ENCODE results near the gene GRK1. TPM values are rescaled to one million over a fixed set of nuclear protein-coding genes. Genes with fewer than 3 reads are reported as not detected.
"Not testable (repeated sequence)": the region's sequence is repeated elsewhere in the genome, so short reads cannot be mapped to it uniquely, and the experiment has no call there.

Gene GRK1
- total RNA-seq, 1 experiment from 2014 or later, result not detected

DNA sequence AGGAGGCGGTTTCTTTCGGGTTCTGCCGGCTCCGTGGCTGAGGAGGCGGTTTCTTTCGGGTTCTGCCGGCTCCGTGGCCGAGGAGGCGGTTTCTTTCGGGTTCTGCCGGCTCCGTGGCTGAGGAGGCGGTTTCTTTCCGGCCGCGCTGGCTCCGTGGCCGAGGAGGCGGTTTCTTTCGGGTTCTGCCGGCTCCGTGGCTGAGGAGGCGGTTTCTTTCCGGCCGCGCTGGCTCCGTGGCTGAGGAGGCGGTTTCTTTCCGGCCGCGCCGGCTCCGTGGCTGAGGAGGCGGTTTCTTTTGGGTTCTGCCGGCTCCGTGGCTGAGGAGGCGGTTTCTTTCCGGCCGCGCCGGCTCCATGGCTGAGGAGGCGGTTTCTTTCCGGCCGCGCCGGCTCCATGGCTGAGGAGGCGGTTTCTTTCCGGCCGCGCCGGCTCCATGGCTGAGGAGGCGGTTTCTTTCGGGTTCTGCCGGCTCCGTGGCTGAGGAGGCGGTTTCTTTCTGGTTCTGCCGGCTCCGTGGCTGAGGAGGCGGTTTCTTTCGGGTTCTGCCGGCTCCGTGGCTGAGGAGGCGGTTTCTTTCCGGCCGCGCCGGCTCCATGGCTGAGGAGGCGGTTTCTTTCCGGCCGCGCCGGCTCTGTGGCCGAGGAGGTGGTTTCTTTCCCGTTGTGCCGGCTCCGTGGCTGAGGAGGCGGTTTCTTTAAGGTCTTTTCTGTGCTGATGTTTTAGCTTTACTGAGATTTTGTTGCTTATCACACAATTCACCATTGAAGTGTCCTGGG is 85.4 kb downstream of the GRK1 start:
- H2AFZ ChIP-seq (ENCODE audit: low read length); H4K20me1 ChIP-seq (ENCODE audit: insufficient read depth, low read depth, low read length); H3K79me2 ChIP-seq (ENCODE audit: low read length); H3K9me2 ChIP-seq (replicated peaks; ENCODE audit: insufficient read depth, low read length); H3K4me1 ChIP-seq (ENCODE audit: low read length); H3K9me3 ChIP-seq (ENCODE audit: low read length); H3K4me2 ChIP-seq (ENCODE audit: low read depth, low read length, poor library complexity, severe bottlenecking); H3K9ac ChIP-seq (ENCODE audit: low read length); H3K4me3 ChIP-seq (ENCODE audit: low read length); H3K27me3 ChIP-seq (ENCODE audit: low read length); H3K27ac ChIP-seq (ENCODE audit: low read length); H3K36me3 ChIP-seq (ENCODE audit: insufficient read depth, low read length); DNase-seq: not testable (repeated sequence)

DNA sequence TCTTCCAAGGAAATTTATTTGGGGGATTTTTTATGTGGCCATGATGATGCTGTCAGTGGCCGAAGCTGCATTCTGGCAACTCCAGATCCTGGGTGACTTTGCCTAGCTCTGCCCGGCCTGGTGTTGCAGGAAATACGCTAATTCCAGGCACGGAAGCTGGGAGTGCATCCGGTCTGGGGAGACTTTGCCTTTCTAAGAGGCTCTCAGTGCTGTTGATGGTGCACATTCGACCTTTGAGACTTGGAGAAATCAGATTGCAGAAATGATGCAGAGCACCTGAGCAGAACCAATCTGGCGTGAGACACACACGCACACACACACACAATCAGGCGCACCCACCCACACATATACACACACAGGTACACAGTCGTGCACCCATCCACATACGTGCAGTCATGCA is 86.2 kb downstream of the GRK1 start:
- H3K4me2 ChIP-seq (ENCODE audit: low read depth, low read length, poor library complexity, severe bottlenecking), result no peak overlapping the region

GRCh38 chr13:113754242-113754641 is 87.2 kb downstream of the GRK1 start:
- Histone ChIP-seq H3K27me3 (ENCODE audit: low read length) (no peaks in the 10 kb centered on the region), H4K20me1 (ENCODE audit: insufficient read depth, low read depth, low read length) (no peaks in the 10 kb centered on the region), H3K27ac (ENCODE audit: low read length) (no peak overlapping the region), H3K4me1 (ENCODE audit: low read length) (peaks cover 12% of the 10 kb centered on the region), H3K36me3 (ENCODE audit: insufficient read depth, low read length) (no peaks in the 10 kb centered on the region), H3K9me3 (ENCODE audit: low read length) (peaks cover 5% of the 10 kb centered on the region; the same call in 1 of the 2 replicates), H3K9ac (ENCODE audit: low read length) (no peak overlapping the region), H2AFZ (ENCODE audit: low read length) (no peak overlapping the region), H3K79me2 (ENCODE audit: low read length) (no peaks in the 10 kb centered on the region), H3K4me2 (ENCODE audit: low read depth, low read length, poor library complexity, severe bottlenecking) (no peak overlapping the region), H3K9me2 (replicated peaks; ENCODE audit: insufficient read depth, low read length) (no peaks in the 10 kb centered on the region), H3K4me3 (ENCODE audit: low read length) (no peak overlapping the region)
- DNase-seq, result no peak

More for the DNA sequence above, 86.2 kb downstream of the GRK1 start:
- H3K36me3 ChIP-seq (ENCODE audit: insufficient read depth, low read length), result no peaks in the 10 kb centered on the region
- no peak overlapping the region for H2AFZ ChIP-seq (ENCODE audit: low read length)
- peaks cover 5% of the 10 kb centered on the region; the same call in 1 of the 2 replicates for H3K9me3 ChIP-seq (ENCODE audit: low read length)
- peaks cover 3% of the 10 kb centered on the region for H3K4me1 ChIP-seq (ENCODE audit: low read length)
- H3K27ac ChIP-seq (ENCODE audit: low read length), result no peak overlapping the region
- H3K4me3 ChIP-seq (ENCODE audit: low read length), result no peak overlapping the region
- H3K9ac ChIP-seq (ENCODE audit: low read length), result no peak overlapping the region
- H4K20me1 ChIP-seq (ENCODE audit: insufficient read depth, low read depth, low read length), result no peaks in the 10 kb centered on the region
- no peaks in the 10 kb centered on the region for H3K79me2 ChIP-seq (ENCODE audit: low read length)
- H3K27me3 ChIP-seq (ENCODE audit: low read length), result no peaks in the 10 kb centered on the region
- H3K9me2 ChIP-seq (replicated peaks; ENCODE audit: insufficient read depth, low read length), result no peaks in the 10 kb centered on the region
- no peak for DNase-seq

DNA sequence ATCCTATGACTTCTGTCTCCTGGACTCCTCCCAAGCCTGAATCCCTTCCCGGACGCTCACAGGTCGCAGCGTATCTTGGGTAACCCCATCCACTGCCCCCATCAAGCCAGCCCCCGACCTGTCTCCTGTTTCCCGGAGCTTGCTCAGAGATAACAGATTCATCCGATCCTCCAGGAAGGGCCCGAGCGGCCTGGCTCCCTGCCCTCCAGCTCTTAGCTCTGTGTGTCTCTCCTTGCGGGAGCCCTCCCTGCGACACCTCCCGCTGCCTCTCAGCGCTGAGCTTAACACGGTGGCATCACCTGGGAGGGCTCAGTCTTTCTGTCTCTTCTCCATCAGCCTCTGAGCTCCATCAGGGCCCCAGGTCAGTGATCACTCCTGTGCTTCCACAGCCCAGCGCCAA is 87.7 kb downstream of the GRK1 start:
- Histone ChIP-seq H3K27ac (ENCODE audit: low read length) (no peak overlapping the region), H2AFZ (ENCODE audit: low read length) (no peak overlapping the region), H3K9me2 (replicated peaks; ENCODE audit: insufficient read depth, low read length) (no peaks in the 10 kb centered on the region), H3K4me1 (ENCODE audit: low read length) (peaks cover 16% of the 10 kb centered on the region), H3K4me3 (ENCODE audit: low read length) (no peak overlapping the region), H3K4me2 (ENCODE audit: low read depth, low read length, poor library complexity, severe bottlenecking) (no peak overlapping the region), H3K27me3 (ENCODE audit: low read length) (no peaks in the 10 kb centered on the region), H3K36me3 (ENCODE audit: insufficient read depth, low read length) (no peaks in the 10 kb centered on the region), H3K79me2 (ENCODE audit: low read length) (no peaks in the 10 kb centered on the region), H3K9ac (ENCODE audit: low read length) (no peak overlapping the region), H4K20me1 (ENCODE audit: insufficient read depth, low read depth, low read length) (no peaks in the 10 kb centered on the region), H3K9me3 (ENCODE audit: low read length) (peaks cover 5% of the 10 kb centered on the region; the same call in 1 of the 2 replicates)
- no peak for DNase-seq

- no peak for DNase-seq
- Histone ChIP-seq H3K27me3 (ENCODE audit: low read length) (no peaks in the 10 kb centered on the region), H3K9ac (ENCODE audit: low read length) (no peak overlapping the region)
These were observed 89.5 kb downstream of the GRK1 start for GRCh38 chr13:113756441-113757097.

GRCh38 chr13:113758651-113759524 is 91.9 kb downstream of the GRK1 start, which contains the start of gene TMEM255B:
Gene TMEM255B (plus strand): TSS chr13:113759226. CDS start chr13:113759270, 44 bp downstream.
- Histone ChIP-seq H3K27me3 (ENCODE audit: low read length) (no peaks in the 10 kb centered on the region), H3K9ac (ENCODE audit: low read length) (peak within 1 kb of the TSS; percentile 92), H3K4me3 (ENCODE audit: low read length) (peak within 1 kb of the TSS; percentile 87), H3K27ac (ENCODE audit: low read length) (peak within 1 kb of the TSS; percentile 83), H3K9me3 (ENCODE audit: low read length) (no peaks in the 10 kb centered on the region), H3K4me2 (ENCODE audit: low read depth, low read length, poor library complexity, severe bottlenecking) (peak within 1 kb of the TSS; percentile 100), H2AFZ (ENCODE audit: low read length) (peak within 1 kb of the TSS; percentile 100), H3K9me2 (replicated peaks; ENCODE audit: insufficient read depth, low read length) (no peaks in the 10 kb centered on the region), H3K79me2 (ENCODE audit: low read length) (no peaks in the 10 kb centered on the region), H3K4me1 (ENCODE audit: low read length) (peaks cover 19% of the 10 kb centered on the region), H4K20me1 (ENCODE audit: insufficient read depth, low read depth, low read length) (0 out of 2 replicates have a peak, but pooled peaks cover 4% of the 10 kb centered on the region), H3K36me3 (ENCODE audit: insufficient read depth, low read length) (no peaks in the 10 kb centered on the region)
- peak; percentile 91 for DNase-seq

More at GRCh38 chr13:113756441-113757097, 89.5 kb downstream of the GRK1 start:
- no peaks in the 10 kb centered on the region for H3K9me2 ChIP-seq (replicated peaks; ENCODE audit: insufficient read depth, low read length)
- 0 out of 2 replicates have a peak, but pooled peaks cover 4% of the 10 kb centered on the region for H4K20me1 ChIP-seq (ENCODE audit: insufficient read depth, low read depth, low read length)
- no peaks in the 10 kb centered on the region for H3K79me2 ChIP-seq (ENCODE audit: low read length)
- no peaks in the 10 kb centered on the region; the same call in 1 of the 2 replicates for H3K9me3 ChIP-seq (ENCODE audit: low read length)
- no peak overlapping the region for H2AFZ ChIP-seq (ENCODE audit: low read length)
- H3K27ac ChIP-seq (ENCODE audit: low read length), result no peak overlapping the region
- no peaks in the 10 kb centered on the region for H3K36me3 ChIP-seq (ENCODE audit: insufficient read depth, low read length)
- no peak overlapping the region for H3K4me2 ChIP-seq (ENCODE audit: low read depth, low read length, poor library complexity, severe bottlenecking)
- H3K4me1 ChIP-seq (ENCODE audit: low read length), result peaks cover 19% of the 10 kb centered on the region
- no peak overlapping the region for H3K4me3 ChIP-seq (ENCODE audit: low read length)

- H3K79me2 ChIP-seq (ENCODE audit: low read length), result no peaks in the 10 kb centered on the region
- DNase-seq, result no peak
- no peaks in the 10 kb centered on the region for H3K27me3 ChIP-seq (ENCODE audit: low read length)
- peak overlapping the region; percentile 100 for H3K4me2 ChIP-seq (ENCODE audit: low read depth, low read length, poor library complexity, severe bottlenecking)
- no peaks in the 10 kb centered on the region for H3K9me2 ChIP-seq (replicated peaks; ENCODE audit: insufficient read depth, low read length)
- H3K36me3 ChIP-seq (ENCODE audit: insufficient read depth, low read length), result no peaks in the 10 kb centered on the region
- 0 out of 2 replicates have a peak, but pooled peaks cover 4% of the 10 kb centered on the region for H4K20me1 ChIP-seq (ENCODE audit: insufficient read depth, low read depth, low read length)
- H2AFZ ChIP-seq (ENCODE audit: low read length), result peak overlapping the region; percentile 100
- H3K4me1 ChIP-seq (ENCODE audit: low read length), result peaks cover 19% of the 10 kb centered on the region
- H3K27ac ChIP-seq (ENCODE audit: low read length), result no peak overlapping the region
- H3K4me3 ChIP-seq (ENCODE audit: low read length), result peak overlapping the region; percentile 87
- peak overlapping the region; percentile 92 for H3K9ac ChIP-seq (ENCODE audit: low read length)
- H3K9me3 ChIP-seq (ENCODE audit: low read length), result no peaks in the 10 kb centered on the region
These were observed 92.6 kb downstream of the GRK1 start for GRCh38 chr13:113759525-113760137.

Data from Karpas-422 (cell line).